HG03342 (cell line): Measurements from ENCODE around the gene DNAJC4.

Experiments used
- ATAC-seq: cut with Tn5 transposase; IDR thresholded peaks from one replicate; pipeline ENCODE4 v1.9.1; 2021; ENCODE audit warnings: mild to moderate bottlenecking, moderate library complexity; ENCODE audit not compliant: unreplicated experiment

DNAJC4 gene

GRCh38 chr11:64269540-64270220, 39.3 kb downstream of the DNAJC4 start:
- peak; percentile 63 for ATAC-seq

- ATAC-seq: no peak
Observed at GRCh38 chr11:64275031-64275800, 44.9 kb downstream of the DNAJC4 start.

GRCh38 chr11:64275841-64276240, 45.5 kb downstream of the DNAJC4 start:
- no peak for ATAC-seq

- no peak for ATAC-seq
Observed at GRCh38 chr11:64276653-64277431, 46.5 kb downstream of the DNAJC4 start.

- ATAC-seq: no peak
Observed at GRCh38 chr11:64278576-64279190, 48.3 kb downstream of the DNAJC4 start.

- no peak for ATAC-seq
Observed at GRCh38 chr11:64281957-64282770, 51.8 kb downstream of the DNAJC4 start.

GRCh38 chr11:64283092-64283491, 52.7 kb downstream of the DNAJC4 start:
- no peak for ATAC-seq
